IMR-90 (cell line): ENCODE data around the gene CABP2. TPM values are rescaled to one million over a fixed set of nuclear protein-coding genes. Genes with fewer than 3 reads are reported as not detected.

Source experiments
- ATAC-seq: fragments of 200-7000 bp; cut with Tn5 transposase; 2 replicates; pipeline ENCODE4 v1.9.1; 2020; ENCODE audit warnings: low read depth, mild to moderate bottlenecking, moderate library complexity
- BruUV-seq: library from RNA; stranded (reverse); fragments of 400-500 nt; replicated peaks from 2 replicates; lab custom pipeline; 2021; lab: Mats Ljungman, UMichigan
- CTCF ChIA-PET: fragments of 300-600 bp; formaldehyde crosslinking; extraction: SDS; loops from one replicate; lab custom pipeline; 2021; ENCODE audit warnings: antibody characterized with exemption; lab: Yijun Ruan, JAX
- POLR2A ChIA-PET: fragments of 300-600 bp; sonication (Branson Sonifier 250); formaldehyde crosslinking; loops from one replicate; lab custom pipeline; 2022; ENCODE audit warnings: antibody characterized with exemption; ENCODE audit not compliant: unreplicated experiment; lab: Charles Lee
- DNase-seq: peaks from one replicate; pipeline ENCODE4 v3.0.0; 2013
- H2AFZ ChIP-seq: replicated peaks from 2 replicates; pipeline ENCODE3; 2013; ENCODE audit warnings: low read length, mild to moderate bottlenecking; ENCODE audit not compliant: poor library complexity
- H2AK5ac ChIP-seq: 2 replicates; pipeline ENCODE4 v1.6.1; 2013; ENCODE audit warnings: low read depth, low read length, inconsistent platforms
- H2AK9ac ChIP-seq: replicated peaks from 2 replicates; pipeline ENCODE3; 2013; ENCODE audit warnings: mild to moderate bottlenecking, low read depth, low read length, moderate library complexity; ENCODE audit not compliant: poor library complexity
- H2BK120ac ChIP-seq: 2 replicates; pipeline ENCODE4 v1.6.1; 2013; ENCODE audit warnings: low read depth, low read length, inconsistent platforms
- H2BK15ac ChIP-seq: 3 replicates; pipeline ENCODE4 v1.6.1; 2013; ENCODE audit warnings: low read depth, low read length, inconsistent platforms
- H2BK20ac ChIP-seq: 2 replicates; pipeline ENCODE4 v1.6.1; 2013; ENCODE audit warnings: low read depth, mild to moderate bottlenecking, inconsistent platforms, low read length, moderate library complexity
- H2BK5ac ChIP-seq: 2 replicates; pipeline ENCODE4 v1.6.1; 2013; ENCODE audit warnings: mild to moderate bottlenecking, low read depth, low read length, inconsistent platforms; ENCODE audit not compliant: poor library complexity, severe bottlenecking
- H3K14ac ChIP-seq: replicated peaks from 2 replicates; pipeline ENCODE4 v1.6.1; 2013; ENCODE audit warnings: low read depth, low read length, inconsistent platforms
- H3K18ac ChIP-seq: 2 replicates; pipeline ENCODE4 v1.6.1; 2013; ENCODE audit warnings: low read depth, low read length, control low read depth
- H3K23ac ChIP-seq: 2 replicates; pipeline ENCODE4 v1.6.1; 2013; ENCODE audit warnings: low read depth, low read length, inconsistent platforms
- H3K27ac ChIP-seq: 2 replicates; pipeline ENCODE4 v1.5.1; 2013; ENCODE audit warnings: mild to moderate bottlenecking, control low read depth, low read length; ENCODE audit not compliant: insufficient read depth
- H3K27me3 ChIP-seq: 2 replicates; pipeline ENCODE4 v1.6.1; 2013; ENCODE audit warnings: low read length; ENCODE audit not compliant: control insufficient read depth, insufficient read depth
- H3K36me3 ChIP-seq: 2 replicates; pipeline ENCODE4 v1.6.1; 2013; ENCODE audit warnings: low read length, mixed read lengths; ENCODE audit not compliant: control insufficient read depth, insufficient read depth
- H3K4ac ChIP-seq: 2 replicates; pipeline ENCODE4 v1.6.1; 2013; ENCODE audit warnings: low read depth, low read length, inconsistent platforms
- H3K4me1 ChIP-seq: 2 replicates; pipeline ENCODE4 v1.6.1; 2013; ENCODE audit warnings: low read length, mixed read lengths; ENCODE audit not compliant: control insufficient read depth, insufficient read depth
- H3K4me2 ChIP-seq: 2 replicates; pipeline ENCODE4 v1.6.1; 2013; ENCODE audit warnings: low read depth, mild to moderate bottlenecking, control low read depth, low read length, moderate library complexity
- H3K4me3 ChIP-seq: 2 replicates; pipeline ENCODE4 v1.5.1; 2013; ENCODE audit warnings: low read depth, mild to moderate bottlenecking, control low read depth, low read length, moderate library complexity; ENCODE audit not compliant: insufficient read depth
- H3K56ac ChIP-seq: 2 replicates; pipeline ENCODE4 v1.6.1; 2013; ENCODE audit warnings: low read length, inconsistent platforms; ENCODE audit not compliant: insufficient read depth; ENCODE audit errors: extremely low read depth
- H3K79me1 ChIP-seq, 2 experiments: 2 replicates each; pipeline ENCODE4 v1.6.1; 2013; ENCODE audit warnings: low read length in 2 of 2, inconsistent platforms in 1 of 2, low read depth in 1 of 2
- H3K9ac ChIP-seq: 2 replicates; pipeline ENCODE4 v1.6.1; 2013; ENCODE audit warnings: low read depth, low read length, control low read depth
- H3K9me1 ChIP-seq: 2 replicates; pipeline ENCODE4 v1.6.1; 2013; ENCODE audit warnings: low read length, inconsistent platforms; ENCODE audit not compliant: insufficient read depth
- H3K9me3 ChIP-seq: 2 replicates; pipeline ENCODE4 v1.6.1; 2013; ENCODE audit warnings: low read length; ENCODE audit not compliant: control insufficient read depth, insufficient read depth
- H4K20me1 ChIP-seq: 2 replicates; pipeline ENCODE4 v1.6.1; 2013; ENCODE audit warnings: low read length, inconsistent platforms; ENCODE audit not compliant: insufficient read depth
- H4K5ac ChIP-seq: 2 replicates; pipeline ENCODE4 v1.6.1; 2013; ENCODE audit warnings: mild to moderate bottlenecking, low read depth, low read length, control low read depth
- H4K8ac ChIP-seq, 2 experiments: 2 replicates each; pipeline ENCODE4 v1.6.1; 2013; ENCODE audit warnings: low read depth in 2 of 2, low read length in 2 of 2, control low read depth in 1 of 2, inconsistent platforms in 1 of 2
- H4K91ac ChIP-seq: 2 replicates; pipeline ENCODE4 v1.6.1; 2013; ENCODE audit warnings: low read depth, low read length, inconsistent platforms; ENCODE audit not compliant: insufficient read depth
- BHLHE40 ChIP-seq: fragments of 150-350 bp; IDR thresholded peaks from 2 replicates; pipeline ENCODE4 v1.6.1; 2016; ENCODE audit warnings: mild to moderate bottlenecking, low read depth, low read length
- CEBPB ChIP-seq: IDR thresholded peaks from 2 replicates; pipeline ENCODE4 v1.6.1; 2012; ENCODE audit warnings: low read depth, low read length, improper control_type of control experiment
- CHD1 ChIP-seq: IDR thresholded peaks from 2 replicates; pipeline ENCODE4 v1.6.1; 2012; ENCODE audit warnings: low read depth, low read length, improper control_type of control experiment
- FOS ChIP-seq: fragments of 150-350 bp; IDR thresholded peaks from 2 replicates; pipeline ENCODE4 v1.6.1; 2016; ENCODE audit warnings: low read depth, low read length
- MAFK ChIP-seq: IDR thresholded peaks from 2 replicates; pipeline ENCODE4 v1.6.1; 2012; ENCODE audit warnings: low read depth, low read length, improper control_type of control experiment
- MAZ ChIP-seq: IDR thresholded peaks from 2 replicates; pipeline ENCODE4 v1.6.1; 2012; ENCODE audit warnings: low read depth, mild to moderate bottlenecking, low read length, improper control_type of control experiment, moderate library complexity, borderline replicate concordance
- MXI1 ChIP-seq: IDR thresholded peaks from 2 replicates; pipeline ENCODE4 v1.6.1; 2012; ENCODE audit warnings: low read depth, mild to moderate bottlenecking, low read length, moderate library complexity, borderline replicate concordance
- NFE2L2 ChIP-seq: fragments of 150-350 bp; IDR thresholded peaks from 2 replicates; pipeline ENCODE4 v1.6.1; 2016; ENCODE audit warnings: low read depth, mild to moderate bottlenecking, low read length
- POLR2A ChIP-seq: IDR thresholded peaks from 2 replicates; pipeline ENCODE4 v1.6.1; 2012; ENCODE audit warnings: mild to moderate bottlenecking, low read depth, low read length
- RCOR1 ChIP-seq: IDR thresholded peaks from 2 replicates; pipeline ENCODE4 v1.6.1; 2012; ENCODE audit warnings: mild to moderate bottlenecking, low read length, improper control_type of control experiment; ENCODE audit not compliant: insufficient replicate concordance
- RFX5 ChIP-seq: IDR thresholded peaks from 2 replicates; pipeline ENCODE4 v1.8.0; 2012; ENCODE audit warnings: low read depth, mild to moderate bottlenecking, low read length, moderate library complexity
- SMC3 ChIP-seq: fragments of 150-350 bp; IDR thresholded peaks from 2 replicates; pipeline ENCODE4 v1.6.1; 2016; ENCODE audit warnings: low read depth, mild to moderate bottlenecking, antibody characterized with exemption, low read length, moderate library complexity
- WGBS, 2 experiments: methylation state at CpG; one replicate each; pipeline versions ENCODE4 v1.1.5 to v1.1.7; 2013; ENCODE audit warnings: missing lambda C conversion rate in 2 of 2; ENCODE audit not compliant: insufficient read length in 1 of 2; ENCODE audit errors: extremely low coverage in 2 of 2; 5-methylcytosine and 5-hydroxymethylcytosine counted together
- dilution Hi-C: fragments of 300-500 bp; cut with HindIII; formaldehyde crosslinking; loops from one replicate; pipeline ENCODE4 v1.14.3; 2018; ENCODE audit warnings: low sequenced_read_pairs; ENCODE audit not compliant: unreplicated experiment
- in situ Hi-C: fragments of 300-500 bp; cut with MboI; formaldehyde crosslinking; loops from 3 replicates; pipeline ENCODE4 v1.14.3; 2019; ENCODE audit warnings: low sequenced_read_pairs, inconsistent platforms, mixed read lengths
- intact Hi-C: fragments of 100-400 bp; cut with micrococcal nuclease; formaldehyde crosslinking; loops from 2 replicates; pipeline ENCODE4 v1.10.0; 2022
- polyA plus RNA-seq, 3 experiments: library from polyadenylated mRNA; depleted of rRNA; stranded (reverse); fragments of >200 nt; gene quantifications; 2 replicates each; pipeline ENCODE4 v1.2.3, GENCODE V29; 2012; ENCODE audit warnings: low replicate concordance in 1 of 3
- total RNA-seq: library from RNA; depleted of rRNA; stranded (reverse); fragments of >200 nt; gene quantifications from 2 replicates; pipeline ENCODE4 v1.2.3, GENCODE V29; 2012
- TF ChIP-seq, protein P1 (sequence below): fragments of 150-350 bp; IDR thresholded peaks from 2 replicates; pipeline ENCODE4 v1.6.1; 2017; ENCODE audit warnings: mild to moderate bottlenecking, antibody characterized with exemption, low read length, low read depth
- TF ChIP-seq, protein P2 (sequence below): conservative IDR thresholded peaks from 2 replicates; pipeline ENCODE4 v1.5.1; 2012; ENCODE audit warnings: mild to moderate bottlenecking, low read depth, low read length, improper control_type of control experiment
- TF ChIP-seq, protein P3 (sequence below): fragments of 150-350 bp; IDR thresholded peaks from 2 replicates; pipeline ENCODE4 v1.6.1; 2016; ENCODE audit warnings: low read depth, mild to moderate bottlenecking, low read length, moderate library complexity, borderline replicate concordance

CABP2 gene
- total and polyA plus RNA-seq, 2 of the 4 experiments (the other 2 are of a cell fraction) = not detected

DNA sequence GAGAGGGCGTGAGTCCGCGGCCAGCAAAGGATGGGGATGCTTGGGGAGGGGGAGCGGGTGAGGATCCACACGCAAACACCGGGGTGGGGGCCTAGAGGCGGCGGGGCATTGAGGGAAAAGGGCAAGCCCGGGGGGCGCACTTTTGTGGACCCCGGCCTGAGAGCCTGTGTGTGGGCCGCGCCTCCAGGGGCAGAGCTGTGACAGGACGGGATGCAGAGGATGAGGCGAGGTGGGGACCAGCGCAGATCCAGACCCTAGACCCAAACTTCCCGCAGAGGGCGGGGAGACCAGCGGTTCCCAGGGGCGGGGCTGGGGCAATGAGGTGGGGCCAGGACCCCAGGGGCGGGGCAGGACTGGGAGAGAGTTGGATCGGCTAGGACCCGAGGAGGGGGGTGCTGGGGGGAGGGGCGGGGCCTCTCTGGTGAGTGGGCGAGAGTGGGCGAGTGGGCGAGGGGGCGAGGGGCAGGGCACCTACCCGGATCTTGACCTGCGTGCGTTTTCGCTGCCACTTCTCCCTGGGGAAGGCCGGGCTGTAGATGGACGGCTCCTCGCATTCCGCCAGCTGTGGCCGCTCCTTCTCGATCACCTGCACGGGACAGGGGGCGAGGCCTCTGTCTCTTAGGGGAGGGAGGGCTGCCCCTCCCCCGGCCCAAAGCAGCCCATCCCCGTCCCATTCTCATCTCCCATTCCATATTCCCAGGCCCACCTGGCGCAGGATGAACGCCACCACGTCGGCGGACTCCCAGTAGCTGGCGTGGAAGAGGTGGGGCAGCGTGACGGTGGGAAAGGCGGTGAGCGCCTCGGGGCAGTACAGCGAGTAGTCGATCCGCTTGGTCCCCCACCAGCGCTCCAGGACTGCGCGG lies 28.6 kb downstream of the CABP2 start:
- H3K4ac ChIP-seq = no peak overlapping the region
- intact Hi-C loops (no loop called here), dilution Hi-C loops (no loop called here), in situ Hi-C loops (no loop called here)
- no peaks in the 10 kb centered on the region; the same call in 1 of the 2 replicates for H4K20me1 ChIP-seq
- CTCF ChIA-PET = no interaction called here
- H3K14ac ChIP-seq = no peak overlapping the region
- no peak overlapping the region for H3K4me2 ChIP-seq
- H2BK20ac ChIP-seq = no peak overlapping the region
- H2BK15ac ChIP-seq = no peak overlapping the region
- no peak overlapping the region for H2BK5ac ChIP-seq
- H2BK120ac ChIP-seq = no peak overlapping the region
- H3K56ac ChIP-seq = no peak overlapping the region
- no peak overlapping the region for H3K4me3 ChIP-seq
- H3K18ac ChIP-seq = no peak overlapping the region
- H3K9ac ChIP-seq = no peak overlapping the region
- no peak overlapping the region for H2AK9ac ChIP-seq
- no peak for DNase-seq
- peaks cover 3% of the 10 kb centered on the region; the same call in 1 of the 2 replicates for H3K9me1 ChIP-seq
- no peaks in the 10 kb centered on the region for H3K9me3 ChIP-seq
- no peak overlapping the region for H2AK5ac ChIP-seq
- H3K23ac ChIP-seq = no peak overlapping the region
- no peak for ATAC-seq
- H2AFZ ChIP-seq = no peak overlapping the region
- BruUV-seq = no TSS peak
- H3K27ac ChIP-seq = no peak overlapping the region
- H3K4me1 ChIP-seq = no peaks in the 10 kb centered on the region
- H4K91ac ChIP-seq = no peak overlapping the region
- H3K79me1 ChIP-seq = no peaks in the 10 kb centered on the region
- no peak overlapping the region for H4K8ac ChIP-seq
- POLR2A ChIA-PET = no interaction called here
- H4K5ac ChIP-seq = no peak overlapping the region
- peaks cover 56% of the 10 kb centered on the region for H3K36me3 ChIP-seq
- H3K27me3 ChIP-seq = no peaks in the 10 kb centered on the region
- 92% methylated on average over 11 of the region's 59 CpGs; no CpG with 5 or more reads in 1 of the 2 experiments for WGBS, 2 experiments
- TF ChIP-seq SMC3 (no peak), MXI1 (no peak), BHLHE40 (no peak), NFE2L2 (no peak), POLR2A (no peak), CHD1 (no peak), RCOR1 (no peak), RFX5 (no peak), MAZ (no peak), MAFK (no peak), CEBPB (no peak), FOS (no peak)
- TF ChIP-seq, protein P1, sequence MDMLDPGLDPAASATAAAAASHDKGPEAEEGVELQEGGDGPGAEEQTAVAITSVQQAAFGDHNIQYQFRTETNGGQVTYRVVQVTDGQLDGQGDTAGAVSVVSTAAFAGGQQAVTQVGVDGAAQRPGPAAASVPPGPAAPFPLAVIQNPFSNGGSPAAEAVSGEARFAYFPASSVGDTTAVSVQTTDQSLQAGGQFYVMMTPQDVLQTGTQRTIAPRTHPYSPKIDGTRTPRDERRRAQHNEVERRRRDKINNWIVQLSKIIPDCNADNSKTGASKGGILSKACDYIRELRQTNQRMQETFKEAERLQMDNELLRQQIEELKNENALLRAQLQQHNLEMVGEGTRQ = no peak
- TF ChIP-seq, protein P2, sequence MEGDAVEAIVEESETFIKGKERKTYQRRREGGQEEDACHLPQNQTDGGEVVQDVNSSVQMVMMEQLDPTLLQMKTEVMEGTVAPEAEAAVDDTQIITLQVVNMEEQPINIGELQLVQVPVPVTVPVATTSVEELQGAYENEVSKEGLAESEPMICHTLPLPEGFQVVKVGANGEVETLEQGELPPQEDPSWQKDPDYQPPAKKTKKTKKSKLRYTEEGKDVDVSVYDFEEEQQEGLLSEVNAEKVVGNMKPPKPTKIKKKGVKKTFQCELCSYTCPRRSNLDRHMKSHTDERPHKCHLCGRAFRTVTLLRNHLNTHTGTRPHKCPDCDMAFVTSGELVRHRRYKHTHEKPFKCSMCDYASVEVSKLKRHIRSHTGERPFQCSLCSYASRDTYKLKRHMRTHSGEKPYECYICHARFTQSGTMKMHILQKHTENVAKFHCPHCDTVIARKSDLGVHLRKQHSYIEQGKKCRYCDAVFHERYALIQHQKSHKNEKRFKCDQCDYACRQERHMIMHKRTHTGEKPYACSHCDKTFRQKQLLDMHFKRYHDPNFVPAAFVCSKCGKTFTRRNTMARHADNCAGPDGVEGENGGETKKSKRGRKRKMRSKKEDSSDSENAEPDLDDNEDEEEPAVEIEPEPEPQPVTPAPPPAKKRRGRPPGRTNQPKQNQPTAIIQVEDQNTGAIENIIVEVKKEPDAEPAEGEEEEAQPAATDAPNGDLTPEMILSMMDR = no peak
- TF ChIP-seq, protein P3, sequence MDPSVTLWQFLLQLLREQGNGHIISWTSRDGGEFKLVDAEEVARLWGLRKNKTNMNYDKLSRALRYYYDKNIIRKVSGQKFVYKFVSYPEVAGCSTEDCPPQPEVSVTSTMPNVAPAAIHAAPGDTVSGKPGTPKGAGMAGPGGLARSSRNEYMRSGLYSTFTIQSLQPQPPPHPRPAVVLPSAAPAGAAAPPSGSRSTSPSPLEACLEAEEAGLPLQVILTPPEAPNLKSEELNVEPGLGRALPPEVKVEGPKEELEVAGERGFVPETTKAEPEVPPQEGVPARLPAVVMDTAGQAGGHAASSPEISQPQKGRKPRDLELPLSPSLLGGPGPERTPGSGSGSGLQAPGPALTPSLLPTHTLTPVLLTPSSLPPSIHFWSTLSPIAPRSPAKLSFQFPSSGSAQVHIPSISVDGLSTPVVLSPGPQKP = no peak
